CD1c-positive myeloid dendritic cell (primary cell): Measurements from ENCODE around the gene FBXO42.

ENCODE experiments used
- DNase-seq: peaks from one replicate; pipeline ENCODE4 v3.0.0-alpha.2; 2016; ENCODE audit errors: extremely low spot score

FBXO42 gene

GRCh38 chr1:16244650-16245285, 107.5 kb downstream of the FBXO42 start:
- no peak for DNase-seq

GRCh38 chr1:16243936-16244649, 108.2 kb downstream of the FBXO42 start:
- peak; percentile 76 for DNase-seq

GRCh38 chr1:16243215-16243610, 109.1 kb downstream of the FBXO42 start:
- no peak for DNase-seq

GRCh38 chr1:16242556-16243214, 109.6 kb downstream of the FBXO42 start:
- DNase-seq, result no peak

- DNase-seq, result no peak
Measured at GRCh38 chr1:16241221-16241708, 111.0 kb downstream of the FBXO42 start.

- DNase-seq, result no peak
Measured at GRCh38 chr1:16239972-16240491, 112.2 kb downstream of the FBXO42 start.

- no peak for DNase-seq
Measured at GRCh38 chr1:16237343-16237830, 114.9 kb downstream of the FBXO42 start.

- DNase-seq, result peak; percentile 97
Measured at GRCh38 chr1:16236511-16237342, 115.6 kb downstream of the FBXO42 start, which contains the start of gene CPLANE2. Gene CPLANE2 (minus strand): TSS chr1:16237183. CDS start chr1:16236742, 441 bp downstream.

GRCh38 chr1:16235944-16236510, 116.3 kb downstream of the FBXO42 start:
- peak; percentile 44 for DNase-seq

GRCh38 chr1:16235347-16235746, 116.9 kb downstream of the FBXO42 start:
- DNase-seq, result no peak

- no peak for DNase-seq
Measured at GRCh38 chr1:16233431-16233830, 118.8 kb downstream of the FBXO42 start.

GRCh38 chr1:16232316-16232710, 120.0 kb downstream of the FBXO42 start:
- DNase-seq, result no peak

GRCh38 chr1:16231331-16232315, 120.7 kb downstream of the FBXO42 start:
- DNase-seq, result no peak

- DNase-seq, result no peak
Measured at GRCh38 chr1:16230744-16231143, 121.5 kb downstream of the FBXO42 start.

GRCh38 chr1:16229976-16230740, 122.1 kb downstream of the FBXO42 start:
- DNase-seq, result no peak

- DNase-seq, result no peak
Measured at GRCh38 chr1:16226490-16227179, 125.6 kb downstream of the FBXO42 start.

GRCh38 chr1:16226129-16226489, 126.2 kb downstream of the FBXO42 start:
- DNase-seq, result no peak

- no peak for DNase-seq
Measured at GRCh38 chr1:16224472-16224871, 127.8 kb downstream of the FBXO42 start.
